IPS-18a (cell line): Measurements from ENCODE around the gene MDM1.

Experiments
- H3K27ac ChIP-seq: one replicate; pipeline ENCODE4 v1.5.1; 2013; ENCODE audit warnings: low read length
- H3K27me3 ChIP-seq: one replicate; pipeline ENCODE4 v1.6.1; 2013; ENCODE audit warnings: mild to moderate bottlenecking, low read length; ENCODE audit not compliant: control insufficient read depth, insufficient read depth
- H3K36me3 ChIP-seq: one replicate; pipeline ENCODE4 v1.6.1; 2013; ENCODE audit warnings: low read depth, low read length; ENCODE audit not compliant: control insufficient read depth
- H3K4me1 ChIP-seq: one replicate; pipeline ENCODE4 v1.6.1; 2013; ENCODE audit warnings: low read depth, low read length; ENCODE audit not compliant: control insufficient read depth
- H3K4me3 ChIP-seq: one replicate; pipeline ENCODE4 v1.5.1; 2013; ENCODE audit warnings: low read length
- H3K9ac ChIP-seq: one replicate; pipeline ENCODE4 v1.6.1; 2013; ENCODE audit warnings: mild to moderate bottlenecking, low read length, moderate library complexity
- H3K9me3 ChIP-seq: one replicate; pipeline ENCODE4 v1.6.1; 2013; ENCODE audit warnings: low read depth, low read length; ENCODE audit not compliant: control insufficient read depth

MDM1 gene

GRCh38 chr12:68352067-68352466, 19.9 kb upstream of the MDM1 start:
- H3K4me3 ChIP-seq, result no peak overlapping the region

DNA sequence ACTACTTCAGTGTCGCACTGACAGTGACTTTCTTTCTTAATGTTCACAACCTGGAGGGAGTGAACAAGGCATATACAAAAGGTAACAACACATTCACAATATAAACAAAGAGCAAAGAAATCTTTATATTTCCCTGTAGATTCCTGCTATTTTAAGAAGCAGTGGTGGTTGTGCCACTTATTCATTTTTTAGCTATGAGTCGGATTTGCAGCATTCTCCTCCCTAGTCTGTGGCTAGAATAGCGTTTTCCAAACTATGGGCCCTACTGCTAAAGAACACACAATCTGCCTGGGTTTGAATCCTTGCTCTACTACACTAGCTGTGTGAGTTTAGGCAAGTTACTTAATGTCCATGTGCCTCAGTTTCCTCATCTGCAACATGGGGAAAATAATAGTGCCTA, 18.6 kb upstream of the MDM1 start:
- Histone ChIP-seq H3K27ac (no peak overlapping the region), H3K36me3 (no peaks in the 10 kb centered on the region), H3K27me3 (no peaks in the 10 kb centered on the region), H3K9ac (no peak overlapping the region), H3K4me1 (no peaks in the 10 kb centered on the region), H3K9me3 (no peaks in the 10 kb centered on the region), H3K4me3 (no peak overlapping the region)

More at GRCh38 chr12:68352067-68352466, 19.9 kb upstream of the MDM1 start:
- Histone ChIP-seq H3K36me3 (no peaks in the 10 kb centered on the region), H3K27ac (no peak overlapping the region), H3K27me3 (no peaks in the 10 kb centered on the region), H3K9ac (no peak overlapping the region), H3K4me1 (no peaks in the 10 kb centered on the region), H3K9me3 (no peaks in the 10 kb centered on the region)

- Histone ChIP-seq H3K27ac (no peak overlapping the region), H3K9ac (no peak overlapping the region), H3K27me3 (no peaks in the 10 kb centered on the region), H3K4me3 (no peak overlapping the region), H3K4me1 (no peaks in the 10 kb centered on the region), H3K36me3 (no peaks in the 10 kb centered on the region), H3K9me3 (no peaks in the 10 kb centered on the region)
Measured at GRCh38 chr12:68349921-68350606, 17.9 kb upstream of the MDM1 start.

- Histone ChIP-seq H3K9me3 (no peaks in the 10 kb centered on the region), H3K4me3 (no peak overlapping the region), H3K9ac (no peak overlapping the region), H3K4me1 (peaks cover 4% of the 10 kb centered on the region), H3K27ac (no peak overlapping the region), H3K36me3 (no peaks in the 10 kb centered on the region), H3K27me3 (no peaks in the 10 kb centered on the region)
Measured at GRCh38 chr12:68349220-68349621, 17.1 kb upstream of the MDM1 start.

GRCh38 chr12:68348419-68348818, 16.3 kb upstream of the MDM1 start:
- Histone ChIP-seq H3K4me1 (peaks cover 6% of the 10 kb centered on the region), H3K9me3 (no peaks in the 10 kb centered on the region), H3K4me3 (no peak overlapping the region), H3K36me3 (no peaks in the 10 kb centered on the region), H3K27me3 (no peaks in the 10 kb centered on the region), H3K27ac (no peak overlapping the region), H3K9ac (no peak overlapping the region)

- Histone ChIP-seq H3K4me3 (no peak overlapping the region), H3K27ac (no peak overlapping the region)
Measured at GRCh38 chr12:68345763-68346162, 13.6 kb upstream of the MDM1 start.

DNA sequence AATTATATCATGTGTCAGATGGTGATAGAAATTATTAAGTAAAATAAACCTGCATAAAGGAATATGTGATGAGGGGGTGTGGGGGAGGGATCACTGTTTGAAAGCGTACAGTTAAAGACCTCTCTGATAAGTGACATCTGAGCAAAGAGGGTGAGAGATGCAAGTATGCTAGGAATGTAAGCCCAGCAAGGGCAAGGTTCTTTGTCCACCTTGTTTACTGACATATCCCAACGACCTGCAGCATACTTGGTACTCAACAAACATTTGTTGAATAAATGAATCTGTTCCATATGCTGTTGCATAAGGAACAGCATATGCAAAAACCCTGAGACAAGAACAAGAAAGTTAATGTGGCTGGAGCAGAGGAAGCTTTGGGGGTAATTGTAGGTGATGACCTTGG, 12.0 kb upstream of the MDM1 start:
- no peaks in the 10 kb centered on the region for H3K9me3 ChIP-seq
- peaks cover 6% of the 10 kb centered on the region for H3K4me1 ChIP-seq
- H3K9ac ChIP-seq, result no peak overlapping the region
- H3K36me3 ChIP-seq, result no peaks in the 10 kb centered on the region
- H3K27me3 ChIP-seq, result no peaks in the 10 kb centered on the region
- no peak overlapping the region for H3K4me3 ChIP-seq
- H3K27ac ChIP-seq, result no peak overlapping the region

More at GRCh38 chr12:68345763-68346162, 13.6 kb upstream of the MDM1 start:
- Histone ChIP-seq H3K9me3 (no peaks in the 10 kb centered on the region), H3K9ac (no peak overlapping the region), H3K4me1 (peaks cover 6% of the 10 kb centered on the region), H3K27me3 (no peaks in the 10 kb centered on the region), H3K36me3 (no peaks in the 10 kb centered on the region)

GRCh38 chr12:68342966-68343365, 10.8 kb upstream of the MDM1 start:
- H3K27ac ChIP-seq, result no peak overlapping the region
- H3K4me3 ChIP-seq, result no peak overlapping the region
- H3K9ac ChIP-seq, result no peak overlapping the region
- no peaks in the 10 kb centered on the region for H3K36me3 ChIP-seq
- H3K4me1 ChIP-seq, result peaks cover 6% of the 10 kb centered on the region
- no peaks in the 10 kb centered on the region for H3K27me3 ChIP-seq
- H3K9me3 ChIP-seq, result no peaks in the 10 kb centered on the region

- no peaks in the 10 kb centered on the region for H3K9me3 ChIP-seq
- H3K36me3 ChIP-seq, result no peaks in the 10 kb centered on the region
- no peak overlapping the region for H3K9ac ChIP-seq
- H3K27ac ChIP-seq, result no peak overlapping the region
- no peaks in the 10 kb centered on the region for H3K27me3 ChIP-seq
- no peak overlapping the region for H3K4me3 ChIP-seq
- H3K4me1 ChIP-seq, result peaks cover 6% of the 10 kb centered on the region
Measured at GRCh38 chr12:68341822-68342221, 9.7 kb upstream of the MDM1 start.

DNA sequence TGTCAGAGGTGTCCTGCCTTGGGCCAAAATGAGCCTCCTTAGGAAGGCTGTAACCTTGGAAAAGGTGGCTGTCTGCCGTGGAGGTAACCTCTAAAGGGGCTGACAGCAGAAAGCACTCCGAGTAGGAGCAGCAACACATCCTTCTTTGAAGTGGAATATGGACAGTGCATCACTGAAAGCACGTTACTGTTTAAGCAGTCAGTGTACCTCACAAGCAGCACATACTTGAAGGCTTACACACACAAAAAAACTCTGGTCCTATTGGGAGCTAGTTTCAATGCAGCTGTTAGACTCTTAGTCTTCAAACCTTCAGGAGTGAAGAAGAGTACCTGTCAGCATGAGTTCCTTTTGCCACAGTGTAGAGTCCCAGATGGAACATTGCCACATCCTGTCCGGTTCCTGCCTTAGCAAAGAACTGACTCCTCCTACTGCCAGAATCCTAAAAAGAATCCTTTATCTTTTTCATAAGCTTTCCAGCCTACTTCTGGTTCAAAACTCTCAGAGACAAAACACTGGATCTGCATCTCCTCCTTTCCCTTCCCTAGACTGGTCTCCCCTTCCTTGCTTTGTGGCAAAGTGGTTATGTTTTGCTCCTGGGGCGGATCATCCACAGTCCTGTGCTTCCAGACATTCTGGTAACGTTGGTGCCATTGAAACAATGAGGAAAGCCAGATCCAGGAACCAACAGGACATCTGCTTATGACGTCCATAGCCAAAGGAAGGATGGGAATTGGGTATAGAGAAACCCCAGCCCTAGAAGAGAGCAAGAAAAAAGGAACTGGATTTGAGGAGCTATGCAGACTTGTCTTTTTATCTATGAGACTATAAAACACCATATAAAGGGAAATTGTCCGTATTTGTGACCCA, 8.5 kb upstream of the MDM1 start:
- H3K36me3 ChIP-seq, result no peaks in the 10 kb centered on the region
- no peaks in the 10 kb centered on the region for H3K27me3 ChIP-seq
- H3K4me3 ChIP-seq, result no peak overlapping the region
- H3K9me3 ChIP-seq, result no peaks in the 10 kb centered on the region
- H3K27ac ChIP-seq, result no peak overlapping the region
- H3K4me1 ChIP-seq, result peaks cover 6% of the 10 kb centered on the region
- no peak overlapping the region for H3K9ac ChIP-seq

- Histone ChIP-seq H3K9me3 (no peaks in the 10 kb centered on the region), H3K27ac (no peak overlapping the region), H3K4me3 (no peak overlapping the region), H3K9ac (no peak overlapping the region), H3K4me1 (no peaks in the 10 kb centered on the region), H3K27me3 (no peaks in the 10 kb centered on the region), H3K36me3 (no peaks in the 10 kb centered on the region)
Measured at GRCh38 chr12:68336889-68337303, 4.7 kb upstream of the MDM1 start.

GRCh38 chr12:68335462-68335861, 3.3 kb upstream of the MDM1 start:
- Histone ChIP-seq H3K9me3 (no peaks in the 10 kb centered on the region), H3K9ac (no peak overlapping the region), H3K4me1 (peaks cover 7% of the 10 kb centered on the region), H3K4me3 (no peak overlapping the region), H3K27ac (no peak overlapping the region), H3K36me3 (no peaks in the 10 kb centered on the region), H3K27me3 (no peaks in the 10 kb centered on the region)
